NCI-H345 treated with DMSO at 0.1 percent for 48 hours (cell line): ENCODE measurements around the gene SLC35F1.
"Not testable (repeated sequence)": the region's sequence is repeated elsewhere in the genome, so short reads cannot be mapped to it uniquely, and the experiment has no call there.

ENCODE experiments used
- DNase-seq: peaks from one replicate; lab custom pipeline; 2025; ENCODE audit not compliant: unreplicated experiment; lab: John Stamatoyannopoulos, UW

SLC35F1 gene

GRCh38 chr6:117906958-117907600 lies at the start of gene SLC35F1:
TSS of gene SLC35F1 (plus strand) at chr6:117907264.
- DNase-seq, result peak; percentile 55

- not testable (repeated sequence) for DNase-seq
Observed at GRCh38 chr6:117858601-117859000, 48.5 kb upstream of the SLC35F1 start.

- no peak for DNase-seq
Observed at GRCh38 chr6:117861545-117861944, 45.5 kb upstream of the SLC35F1 start.

- no peak for DNase-seq
Observed at GRCh38 chr6:117866561-117866960, 40.5 kb upstream of the SLC35F1 start.

GRCh38 chr6:117870486-117871242 lies 36.4 kb upstream of the SLC35F1 start:
- DNase-seq, result no peak

GRCh38 chr6:117880824-117881223 lies 26.2 kb upstream of the SLC35F1 start:
- no peak for DNase-seq

- no peak for DNase-seq
Observed at GRCh38 chr6:117890172-117890571, 16.9 kb upstream of the SLC35F1 start.

GRCh38 chr6:117906507-117906957 lies 532 bp upstream of the SLC35F1 start:
- peak; percentile 55 for DNase-seq

- DNase-seq, result peak; percentile 18
Observed at GRCh38 chr6:117907601-117908245, 659 bp downstream of the SLC35F1 start.

- peak; percentile 9 for DNase-seq
Observed at GRCh38 chr6:117908246-117909068, 1.4 kb downstream of the SLC35F1 start.

GRCh38 chr6:117909638-117910037 lies 2.6 kb downstream of the SLC35F1 start:
- DNase-seq, result no peak

GRCh38 chr6:117910549-117910948 lies 3.5 kb downstream of the SLC35F1 start:
- no peak for DNase-seq

- DNase-seq, result no peak
Observed at GRCh38 chr6:117911150-117911549, 4.1 kb downstream of the SLC35F1 start.

GRCh38 chr6:117911660-117912059 lies 4.6 kb downstream of the SLC35F1 start:
- DNase-seq, result no peak

GRCh38 chr6:117915846-117916245 lies 8.8 kb downstream of the SLC35F1 start:
- no peak for DNase-seq

- no peak for DNase-seq
Observed at GRCh38 chr6:117916483-117916882, 9.4 kb downstream of the SLC35F1 start.

GRCh38 chr6:117917176-117917575 lies 10.1 kb downstream of the SLC35F1 start:
- no peak for DNase-seq

GRCh38 chr6:117918454-117918853 lies 11.4 kb downstream of the SLC35F1 start:
- DNase-seq, result no peak

GRCh38 chr6:117919275-117919674 lies 12.2 kb downstream of the SLC35F1 start:
- DNase-seq, result no peak

- no peak for DNase-seq
Observed at GRCh38 chr6:117919775-117920729, 13.0 kb downstream of the SLC35F1 start.
